ENCODE measurements around the gene SORCS2.

GRCh38 chr4:7535619-7536018, 343.3 kb downstream of the SORCS2 start:
- no peak for TF ChIP-seq POLR2A (IDR thresholded peaks at IDR 0.05)
- TF ChIP-seq CTCF (IDR thresholded peaks at IDR 0.05), result no peak

All from Peyer's patch (tissue), 4 donors.